ENCODE data around the gene TNP2.
A peak's percentile ranks its signal among the peaks of the same experiment; 100 is the strongest.

The TNP2 gene

GRCh38 chr16:11232852-11233726, 36.0 kb downstream of the TNP2 start:
- H3K27ac ChIP-seq, result no peak overlapping the region
- TF ChIP-seq ZFX (IDR thresholded peaks at IDR 0.05) (no peak), CTCF (conservative IDR thresholded peaks at IDR 0.05) (no peak)

- no peak overlapping the region for H3K27ac ChIP-seq
- TF ChIP-seq CTCF (conservative IDR thresholded peaks at IDR 0.05) (no peak), ZFX (IDR thresholded peaks at IDR 0.05) (no peak)
Observed at GRCh38 chr16:11232302-11232851, 36.7 kb downstream of the TNP2 start.

- no peak for TF ChIP-seq ZFX (IDR thresholded peaks at IDR 0.05)
- TF ChIP-seq CTCF (conservative IDR thresholded peaks at IDR 0.05), result no peak
- H3K27ac ChIP-seq, result no peak overlapping the region
Observed at GRCh38 chr16:11231367-11231970, 37.7 kb downstream of the TNP2 start.

- TF ChIP-seq ZFX (IDR thresholded peaks at IDR 0.05) (no peak), CTCF (conservative IDR thresholded peaks at IDR 0.05) (no peak)
- H3K27ac ChIP-seq, result peak overlapping the region; percentile 47
Observed at GRCh38 chr16:11229906-11230305, 39.2 kb downstream of the TNP2 start.

- peak overlapping the region; percentile 14; the same call in 1 of the 2 replicates for H3K27ac ChIP-seq
- TF ChIP-seq ZFX (IDR thresholded peaks at IDR 0.05) (no peak), CTCF (conservative IDR thresholded peaks at IDR 0.05) (no peak)
Observed at GRCh38 chr16:11229432-11229831, 39.7 kb downstream of the TNP2 start.

GRCh38 chr16:11225677-11226549, 43.2 kb downstream of the TNP2 start:
- no peak overlapping the region for H3K27ac ChIP-seq
- TF ChIP-seq ZFX (IDR thresholded peaks at IDR 0.05), result no peak
- TF ChIP-seq CTCF (conservative IDR thresholded peaks at IDR 0.05), result no peak
